ENCODE results near the gene ZBTB22.

Gene ZBTB22

GRCh38 chr6:33315793-33316602, 1.5 kb downstream of the ZBTB22 start:
- no peak for TF ChIP-seq CTCF (IDR thresholded peaks at IDR 0.05; ENCODE audit: borderline replicate concordance, insufficient read depth, low read depth, low read length)
- H3K4me3 ChIP-seq (ENCODE audit: low read depth, low read length): no peak overlapping the region

- no peak overlapping the region for H3K4me3 ChIP-seq (ENCODE audit: low read depth, low read length)
- TF ChIP-seq CTCF (IDR thresholded peaks at IDR 0.05; ENCODE audit: borderline replicate concordance, insufficient read depth, low read depth, low read length): no peak
Observed at GRCh38 chr6:33314943-33315792, 2.4 kb downstream of the ZBTB22 start.

- peak overlapping the region; percentile 31 for H3K4me3 ChIP-seq (ENCODE audit: low read depth, low read length)
- no peak for TF ChIP-seq CTCF (IDR thresholded peaks at IDR 0.05; ENCODE audit: borderline replicate concordance, insufficient read depth, low read depth, low read length)
Observed at GRCh38 chr6:33314515-33314942, 3.0 kb downstream of the ZBTB22 start.

GRCh38 chr6:33313709-33314514, 3.6 kb downstream of the ZBTB22 start, which contains the start of gene TAPBP:
Gene TAPBP, minus strand, starts transcription at chr6:33314078. Its CDS starts 37 bp downstream, at chr6:33314041.
- TF ChIP-seq CTCF (IDR thresholded peaks at IDR 0.05; ENCODE audit: borderline replicate concordance, insufficient read depth, low read depth, low read length): no peak
- H3K4me3 ChIP-seq (ENCODE audit: low read depth, low read length): peak within 1 kb of the TSS; percentile 55

GRCh38 chr6:33313105-33313708, 4.3 kb downstream of the ZBTB22 start:
- TF ChIP-seq CTCF (IDR thresholded peaks at IDR 0.05; ENCODE audit: borderline replicate concordance, insufficient read depth, low read depth, low read length): no peak
- H3K4me3 ChIP-seq (ENCODE audit: low read depth, low read length): peak overlapping the region; percentile 55

GRCh38 chr6:33312361-33313104, 5.0 kb downstream of the ZBTB22 start:
- TF ChIP-seq CTCF (IDR thresholded peaks at IDR 0.05; ENCODE audit: borderline replicate concordance, insufficient read depth, low read depth, low read length): no peak
- H3K4me3 ChIP-seq (ENCODE audit: low read depth, low read length): peak overlapping the region; percentile 55
